CD14-positive monocyte (primary cell): ENCODE results near the gene NPIPA5. TPM values are rescaled to one million over a fixed set of nuclear protein-coding genes. Genes with fewer than 3 reads are reported as not detected.

Experiments used
- DNase-seq, 3 donors: peaks; one replicate each; pipeline ENCODE4 v3.0.0-alpha.2; 2011 to 2022
- H2AFZ ChIP-seq: 2 replicates; pipeline ENCODE4 v1.6.0; 2012; ENCODE audit warnings: mild to moderate bottlenecking, low read depth, low read length, inconsistent platforms; ENCODE audit not compliant: insufficient read depth, poor library complexity, severe bottlenecking
- H3K27ac ChIP-seq, 2 donors: 1 replicate in 1 of 2; 2 replicates in 1 of 2; pipeline ENCODE4 v1.5.1; 2012 to 2013; ENCODE audit warnings: low read length in 2 of 2, control low read depth in 1 of 2, inconsistent platforms in 1 of 2, low read depth in 1 of 2, mild to moderate bottlenecking in 1 of 2
- H3K27me3 ChIP-seq, 2 donors: one replicate each; pipeline versions ENCODE4 v1.6.0 to v1.6.1; 2011 to 2013; ENCODE audit warnings: low read length in 2 of 2; ENCODE audit not compliant: control insufficient read depth in 2 of 2, insufficient read depth in 2 of 2
- H3K36me3 ChIP-seq, 2 donors: replicated peaks in 1 of 2; 1 replicate in 1 of 2; 2 replicates in 1 of 2; pipeline versions ENCODE4 v1.5.1 to v1.6.1; 2012 to 2013; ENCODE audit warnings: low read length in 2 of 2, control low read depth in 1 of 2, inconsistent platforms in 1 of 2, mild to moderate bottlenecking in 1 of 2; ENCODE audit not compliant: insufficient read depth in 2 of 2, control insufficient read depth in 1 of 2
- H3K4me1 ChIP-seq, 2 donors: 1 replicate in 1 of 2; 2 replicates in 1 of 2; pipeline versions ENCODE4 v1.5.1 to v1.6.1; 2012 to 2013; ENCODE audit warnings: low read length in 2 of 2, control low read depth in 1 of 2, inconsistent platforms in 1 of 2, mild to moderate bottlenecking in 1 of 2, moderate library complexity in 1 of 2; ENCODE audit not compliant: insufficient read depth in 2 of 2, control insufficient read depth in 1 of 2
- H3K4me2 ChIP-seq: replicated peaks from 2 replicates; pipeline ENCODE3; 2012; ENCODE audit warnings: low read length, moderate library complexity, mild to moderate bottlenecking; ENCODE audit not compliant: poor library complexity, severe bottlenecking; ENCODE audit errors: extremely low read depth
- H3K4me3 ChIP-seq, 3 experiments: fragments of 200-600 bp in 1 of 3; sonication (generic) in 1 of 3; replicated peaks in 1 of 3; 1 replicate in 2 of 3; 2 replicates in 1 of 3; pipeline ENCODE4 v1.5.1; 2011 to 2013; ENCODE audit warnings: low read length in 3 of 3, mild to moderate bottlenecking in 3 of 3, control low read depth in 2 of 3, low read depth in 2 of 3, inconsistent platforms in 1 of 3, moderate library complexity in 1 of 3
- H3K79me2 ChIP-seq: 2 replicates; pipeline ENCODE4 v1.6.0; 2012; ENCODE audit warnings: mild to moderate bottlenecking, control low read depth, inconsistent platforms, low read length, moderate library complexity; ENCODE audit not compliant: insufficient read depth
- H3K9ac ChIP-seq: 2 replicates; pipeline ENCODE4 v1.6.0; 2017; ENCODE audit warnings: low read length, mild to moderate bottlenecking; ENCODE audit not compliant: insufficient read depth, poor library complexity, severe bottlenecking
- H3K9me3 ChIP-seq, 2 donors: replicated peaks in 1 of 2; 1 replicate in 1 of 2; 2 replicates in 1 of 2; pipeline versions ENCODE4 v1.5.1 to v1.6.1; 2012 to 2013; ENCODE audit warnings: low read length in 2 of 2, control low read depth in 1 of 2; ENCODE audit not compliant: control insufficient read depth in 1 of 2, insufficient read depth in 1 of 2
- H4K20me1 ChIP-seq: 2 replicates; pipeline ENCODE4 v1.6.0; 2012; ENCODE audit warnings: mild to moderate bottlenecking, low read length, control low read depth, moderate library complexity; ENCODE audit not compliant: insufficient read depth
- H3K27ac Mint-ChIP-seq, 7 donors: one replicate each; pipeline ENCODE4 v1.8.0; 2020; ENCODE audit warnings: mild to moderate bottlenecking in 7 of 7, mixed read lengths in 7 of 7, moderate library complexity in 6 of 7, inconsistent platforms in 2 of 7
- H3K27me3 Mint-ChIP-seq, 3 donors: one replicate each; pipeline ENCODE4 v1.8.0; 2021 to 2022; ENCODE audit warnings: low read depth in 3 of 3, mild to moderate bottlenecking in 3 of 3, mixed read lengths in 3 of 3, moderate library complexity in 3 of 3, inconsistent platforms in 1 of 3
- H3K36me3 Mint-ChIP-seq, 2 donors: one replicate each; pipeline ENCODE4 v1.8.0; 2020; ENCODE audit warnings: mixed read lengths in 2 of 2, inconsistent platforms in 1 of 2, mild to moderate bottlenecking in 1 of 2
- H3K4me1 Mint-ChIP-seq: one replicate; pipeline ENCODE4 v1.8.0; 2020; ENCODE audit warnings: mild to moderate bottlenecking, mixed read lengths
- H3K4me3 Mint-ChIP-seq, 2 donors: one replicate each; pipeline ENCODE4 v1.8.0; 2020; ENCODE audit warnings: mild to moderate bottlenecking in 2 of 2, mixed read lengths in 2 of 2, moderate library complexity in 1 of 2
- H3K9me3 Mint-ChIP-seq, 7 donors: one replicate each; pipeline ENCODE4 v1.8.0; 2020 to 2022; ENCODE audit warnings: mixed read lengths in 7 of 7, mild to moderate bottlenecking in 6 of 7, moderate library complexity in 6 of 7, inconsistent platforms in 2 of 7
- CTCF ChIP-seq: fragments of 200-600 bp; IDR thresholded peaks from one replicate; pipeline ENCODE4 v1.8.0; 2022; ENCODE audit warnings: antibody characterized with exemption, mild to moderate bottlenecking
- WGBS: methylation state at CpG from one replicate; pipeline ENCODE4 v1.1.5; 2013; ENCODE audit warnings: missing lambda C conversion rate; ENCODE audit not compliant: insufficient coverage; 5-methylcytosine and 5-hydroxymethylcytosine counted together
- intact Hi-C, 2 donors: fragments of 100-400 bp; cut with micrococcal nuclease; formaldehyde crosslinking; loops; one replicate each; pipeline versions ENCODE4 v1.15.0 to v1.15.1; 2023
- polyA plus RNA-seq, 3 donors: library from polyadenylated mRNA; depleted of rRNA in 1 of 3; unstranded in 2 of 3; stranded (reverse) in 1 of 3; fragments of 300-500 nt in 2 of 3; fragments of >200 nt in 1 of 3; fragmentation: Illumina TruSeq in 2 of 3; gene quantifications; 1 replicate in 2 of 3; 2 replicates in 1 of 3; pipeline ENCODE4 v1.2.3, GENCODE V29; 2012 to 2021

The NPIPA5 gene
- polyA plus RNA-seq, 3 donors, result 16.2 TPM; not detected in 2

- H3K27me3 Mint-ChIP-seq, result peaks cover 17% of the 10 kb centered on the region in 3 donors
- no peak overlapping the region for H3K4me3 Mint-ChIP-seq
Observed at GRCh38 chr16:15399317-15399716, 21.2 kb upstream of the NPIPA5 start.

GRCh38 chr16:15398618-15399316, 20.7 kb upstream of the NPIPA5 start:
- Mint-ChIP-seq H3K27ac (peak overlapping the region in 1 of 7 donors; percentile 60), H3K4me3 (no peak overlapping the region), H3K27me3 (peaks cover 19 to 21% (median 19%) of the 10 kb centered on the region in 3 donors), H3K9me3 (peaks cover 0 to 4% (median 0%) of the 10 kb centered on the region in 7 donors), H3K36me3 (no peaks in the 10 kb centered on the region), H3K4me1 (peaks cover 26% of the 10 kb centered on the region)
- Histone ChIP-seq H3K79me2 (no peaks in the 10 kb centered on the region), H3K4me3 (no peak overlapping the region), H3K9ac (no peak overlapping the region), H4K20me1 (no peaks in the 10 kb centered on the region), H3K9me3 (no peaks in the 10 kb centered on the region), H3K27ac (no peak overlapping the region), H2AFZ (no peak overlapping the region), H3K36me3 (no peaks in the 10 kb centered on the region), H3K27me3 (no peaks in the 10 kb centered on the region), H3K4me2 (no peak overlapping the region), H3K4me1 (peaks cover 6 to 13% of the 10 kb centered on the region in 2 donors)
- intact Hi-C loops, result no loop called here
- no peak for TF ChIP-seq CTCF
- WGBS, result 93% methylated on average over 6 of the region's 14 CpGs
- DNase-seq, result no peak

More at GRCh38 chr16:15399317-15399716, 21.2 kb upstream of the NPIPA5 start:
- Histone ChIP-seq H2AFZ (no peak overlapping the region), H3K27me3 (no peaks in the 10 kb centered on the region), H3K79me2 (no peaks in the 10 kb centered on the region), H4K20me1 (no peaks in the 10 kb centered on the region), H3K4me2 (no peak overlapping the region), H3K4me1 (peaks cover 11 to 18% of the 10 kb centered on the region in 2 donors), H3K36me3 (no peaks in the 10 kb centered on the region), H3K9ac (no peak overlapping the region), H3K4me3 (no peak overlapping the region), H3K9me3 (no peaks in the 10 kb centered on the region), H3K27ac (no peak overlapping the region)
- intact Hi-C loops, result no loop called here
- DNase-seq, result no peak
- Mint-ChIP-seq H3K4me1 (peaks cover 31% of the 10 kb centered on the region), H3K27ac (no peak overlapping the region), H3K36me3 (no peaks in the 10 kb centered on the region), H3K9me3 (peaks cover 0 to 4% (median 0%) of the 10 kb centered on the region in 7 donors)
- WGBS, result no CpG with 5 or more reads among the region's 3 CpGs
- TF ChIP-seq CTCF, result no peak
